ENCODE results near the gene DNAJC22. TPM values are rescaled to one million over a fixed set of nuclear protein-coding genes. Genes with fewer than 3 reads are reported as not detected.

Gene DNAJC22
- total RNA-seq, 1 experiment from 2014 or later: 27.7 TPM

GRCh38 chr12:49325606-49326005 is 21.1 kb upstream of the DNAJC22 start:
- Histone ChIP-seq H3K9ac (ENCODE audit: low read length) (no peak overlapping the region), H4K20me1 (ENCODE audit: insufficient read depth) (no peaks in the 10 kb centered on the region), H3K36me3 (ENCODE audit: control insufficient read depth in 1 of 2, insufficient read depth in 2 of 2, low read length in 2 of 2) (peaks cover 14 to 33% of the 10 kb centered on the region in 2 experiments; a peak in 2 of 4 replicates), H3K4me3 (replicated peaks in 1 of 2; ENCODE audit: low read depth in 1 of 2, low read length in 2 of 2) (no peak overlapping the region), H3K9me2 (ENCODE audit: insufficient read depth) (no peaks in the 10 kb centered on the region), H3K79me2 (ENCODE audit: insufficient read depth, low read length) (peaks cover 27% of the 10 kb centered on the region), H3K27me3 (ENCODE audit: insufficient read depth, low read length) (no peaks in the 10 kb centered on the region), H2AFZ (ENCODE audit: low read depth, low read length, poor library complexity, severe bottlenecking) (no peak overlapping the region), H3K4me1 (ENCODE audit: control insufficient read depth in 1 of 2, insufficient read depth in 2 of 2, low read length in 2 of 2) (peaks cover 8 to 14% of the 10 kb centered on the region in 2 experiments), H3K4me2 (ENCODE audit: low read length) (no peak overlapping the region), H3K9me3 (ENCODE audit: control insufficient read depth in 1 of 2, insufficient read depth in 1 of 2, low read depth in 1 of 2, low read length in 2 of 2) (no peaks in the 10 kb centered on the region), H3K27ac (ENCODE audit: low read depth, low read length) (no peak overlapping the region)
- DNase-seq (ENCODE audit: low read depth, low spot score): no peak
- no peak for ATAC-seq
- POLR2A ChIA-PET: no interaction called here
- BruUV-seq (replicated peaks): no TSS peak
- TF ChIP-seq JUND (IDR thresholded peaks at IDR 0.05) (no peak), POLR2AphosphoS5 (IDR thresholded peaks at IDR 0.05; ENCODE audit: low read depth, low read length) (0 out of 2 replicates have a peak, but pooled peaks have one; percentile 2)
- CTCF ChIA-PET: interaction anchor here (0.9 kb wide), 1 partner anchor 28 kb away, joined by 3 read pairs; no protein-coding TSS in a partner anchor
- RAD21 ChIA-PET (ENCODE audit: low non-redundant PET in 1 of 2, low total read pairs in 2 of 2, uncharacterized antibody in 2 of 2, unreplicated experiment in 2 of 2): no interaction called here
- intact Hi-C loops (cut with micrococcal nuclease): no loop called here

DNA sequence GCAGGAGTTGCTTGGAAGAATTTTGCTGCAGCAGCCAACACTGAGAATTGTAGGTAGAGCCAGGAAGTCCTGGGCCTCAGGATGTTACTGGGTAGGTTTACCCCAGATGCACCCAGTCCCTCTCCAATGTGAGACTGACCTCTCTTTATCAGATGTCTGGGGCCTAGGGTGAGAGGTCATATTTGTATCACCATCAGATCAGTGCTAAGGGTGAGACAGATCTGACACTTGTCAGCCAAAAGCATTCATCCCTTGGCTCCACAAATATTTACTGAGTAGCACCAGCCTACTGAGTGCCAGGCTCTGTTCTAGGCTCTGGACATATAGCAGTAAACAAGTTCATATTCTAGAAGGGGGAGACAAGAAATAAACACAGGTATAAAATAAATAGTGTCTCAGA is 19.3 kb upstream of the DNAJC22 start:
- peaks cover 8 to 13% of the 10 kb centered on the region in 2 experiments; a peak in 3 of 4 replicates for H3K4me1 ChIP-seq (ENCODE audit: control insufficient read depth in 1 of 2, insufficient read depth in 2 of 2, low read length in 2 of 2)
- H3K9ac ChIP-seq (ENCODE audit: low read length): no peak overlapping the region
- no peak overlapping the region for H3K27ac ChIP-seq (ENCODE audit: low read depth, low read length)
- peaks cover 16 to 37% of the 10 kb centered on the region in 2 experiments; a peak in 2 of 4 replicates for H3K36me3 ChIP-seq (ENCODE audit: control insufficient read depth in 1 of 2, insufficient read depth in 2 of 2, low read length in 2 of 2)
- H3K4me3 ChIP-seq (replicated peaks in 1 of 2; ENCODE audit: low read depth in 1 of 2, low read length in 2 of 2): no peak overlapping the region
- no peaks in the 10 kb centered on the region for H3K9me3 ChIP-seq (ENCODE audit: control insufficient read depth in 1 of 2, insufficient read depth in 1 of 2, low read depth in 1 of 2, low read length in 2 of 2)
- intact Hi-C loops (cut with micrococcal nuclease): no loop called here
- H3K9me2 ChIP-seq (ENCODE audit: insufficient read depth): no peaks in the 10 kb centered on the region
- CTCF ChIA-PET: no interaction called here
- no peak for DNase-seq (ENCODE audit: low read depth, low spot score)
- no peaks in the 10 kb centered on the region for H4K20me1 ChIP-seq (ENCODE audit: insufficient read depth)
- no peak overlapping the region for H2AFZ ChIP-seq (ENCODE audit: low read depth, low read length, poor library complexity, severe bottlenecking)
- BruUV-seq (replicated peaks): no TSS peak
- POLR2A ChIA-PET: no interaction called here
- H3K27me3 ChIP-seq (ENCODE audit: insufficient read depth, low read length): no peaks in the 10 kb centered on the region
- peaks cover 27% of the 10 kb centered on the region for H3K79me2 ChIP-seq (ENCODE audit: insufficient read depth, low read length)
- no peak for ATAC-seq
- no peak overlapping the region for H3K4me2 ChIP-seq (ENCODE audit: low read length)
- RAD21 ChIA-PET (ENCODE audit: low non-redundant PET in 1 of 2, low total read pairs in 2 of 2, uncharacterized antibody in 2 of 2, unreplicated experiment in 2 of 2): no interaction called here
- no peak for TF ChIP-seq EZH2 (IDR thresholded peaks at IDR 0.05)
- TF ChIP-seq ZFX (IDR thresholded peaks at IDR 0.05): no peak
- no peak for TF ChIP-seq EZH2phosphoT487 (IDR thresholded peaks at IDR 0.05; ENCODE audit: borderline replicate concordance)
- TF ChIP-seq, protein P1, sequence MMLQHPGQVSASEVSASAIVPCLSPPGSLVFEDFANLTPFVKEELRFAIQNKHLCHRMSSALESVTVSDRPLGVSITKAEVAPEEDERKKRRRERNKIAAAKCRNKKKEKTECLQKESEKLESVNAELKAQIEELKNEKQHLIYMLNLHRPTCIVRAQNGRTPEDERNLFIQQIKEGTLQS (IDR thresholded peaks at IDR 0.05): no peak
- TF ChIP-seq CEBPB (IDR thresholded peaks at IDR 0.05; ENCODE audit: low read depth): no peak
- no peak for TF ChIP-seq FOSL1 (IDR thresholded peaks at IDR 0.05; ENCODE audit: low read depth)
- TF ChIP-seq YY1 (IDR thresholded peaks at IDR 0.05; ENCODE audit: extremely low read depth, insufficient replicate concordance, low read depth, low read length): no peak
- no peak for TF ChIP-seq TCF7L2 (IDR thresholded peaks at IDR 0.05; ENCODE audit: borderline replicate concordance, extremely low read depth, insufficient read depth, insufficient read length)
- TF ChIP-seq SP1 (IDR thresholded peaks at IDR 0.05; ENCODE audit: low read depth): no peak
- TF ChIP-seq POLR2AphosphoS5 (IDR thresholded peaks at IDR 0.05; ENCODE audit: low read depth, low read length): no peak
- TF ChIP-seq CBX3 (IDR thresholded peaks at IDR 0.05; ENCODE audit: low read depth): no peak
- TF ChIP-seq JUND (IDR thresholded peaks at IDR 0.05): no peak
- TF ChIP-seq SIN3A (IDR thresholded peaks at IDR 0.05; ENCODE audit: low read depth): no peak
- no peak for TF ChIP-seq CTCF (IDR thresholded peaks at IDR 0.05 in 2 of 3, conservative IDR thresholded peaks at IDR 0.05 in 1 of 3; ENCODE audit: borderline replicate concordance in 1 of 3, insufficient read depth in 1 of 3, low read depth in 2 of 3, low read length in 2 of 3)
- TF ChIP-seq ELF1 (IDR thresholded peaks at IDR 0.05; ENCODE audit: borderline replicate concordance, low read depth): no peak
- TF ChIP-seq, protein P2, sequence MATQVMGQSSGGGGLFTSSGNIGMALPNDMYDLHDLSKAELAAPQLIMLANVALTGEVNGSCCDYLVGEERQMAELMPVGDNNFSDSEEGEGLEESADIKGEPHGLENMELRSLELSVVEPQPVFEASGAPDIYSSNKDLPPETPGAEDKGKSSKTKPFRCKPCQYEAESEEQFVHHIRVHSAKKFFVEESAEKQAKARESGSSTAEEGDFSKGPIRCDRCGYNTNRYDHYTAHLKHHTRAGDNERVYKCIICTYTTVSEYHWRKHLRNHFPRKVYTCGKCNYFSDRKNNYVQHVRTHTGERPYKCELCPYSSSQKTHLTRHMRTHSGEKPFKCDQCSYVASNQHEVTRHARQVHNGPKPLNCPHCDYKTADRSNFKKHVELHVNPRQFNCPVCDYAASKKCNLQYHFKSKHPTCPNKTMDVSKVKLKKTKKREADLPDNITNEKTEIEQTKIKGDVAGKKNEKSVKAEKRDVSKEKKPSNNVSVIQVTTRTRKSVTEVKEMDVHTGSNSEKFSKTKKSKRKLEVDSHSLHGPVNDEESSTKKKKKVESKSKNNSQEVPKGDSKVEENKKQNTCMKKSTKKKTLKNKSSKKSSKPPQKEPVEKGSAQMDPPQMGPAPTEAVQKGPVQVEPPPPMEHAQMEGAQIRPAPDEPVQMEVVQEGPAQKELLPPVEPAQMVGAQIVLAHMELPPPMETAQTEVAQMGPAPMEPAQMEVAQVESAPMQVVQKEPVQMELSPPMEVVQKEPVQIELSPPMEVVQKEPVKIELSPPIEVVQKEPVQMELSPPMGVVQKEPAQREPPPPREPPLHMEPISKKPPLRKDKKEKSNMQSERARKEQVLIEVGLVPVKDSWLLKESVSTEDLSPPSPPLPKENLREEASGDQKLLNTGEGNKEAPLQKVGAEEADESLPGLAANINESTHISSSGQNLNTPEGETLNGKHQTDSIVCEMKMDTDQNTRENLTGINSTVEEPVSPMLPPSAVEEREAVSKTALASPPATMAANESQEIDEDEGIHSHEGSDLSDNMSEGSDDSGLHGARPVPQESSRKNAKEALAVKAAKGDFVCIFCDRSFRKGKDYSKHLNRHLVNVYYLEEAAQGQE (IDR thresholded peaks at IDR 0.05; ENCODE audit: low read depth): no peak
